ENCODE results near the gene SLC1A2.

Gene SLC1A2

DNA sequence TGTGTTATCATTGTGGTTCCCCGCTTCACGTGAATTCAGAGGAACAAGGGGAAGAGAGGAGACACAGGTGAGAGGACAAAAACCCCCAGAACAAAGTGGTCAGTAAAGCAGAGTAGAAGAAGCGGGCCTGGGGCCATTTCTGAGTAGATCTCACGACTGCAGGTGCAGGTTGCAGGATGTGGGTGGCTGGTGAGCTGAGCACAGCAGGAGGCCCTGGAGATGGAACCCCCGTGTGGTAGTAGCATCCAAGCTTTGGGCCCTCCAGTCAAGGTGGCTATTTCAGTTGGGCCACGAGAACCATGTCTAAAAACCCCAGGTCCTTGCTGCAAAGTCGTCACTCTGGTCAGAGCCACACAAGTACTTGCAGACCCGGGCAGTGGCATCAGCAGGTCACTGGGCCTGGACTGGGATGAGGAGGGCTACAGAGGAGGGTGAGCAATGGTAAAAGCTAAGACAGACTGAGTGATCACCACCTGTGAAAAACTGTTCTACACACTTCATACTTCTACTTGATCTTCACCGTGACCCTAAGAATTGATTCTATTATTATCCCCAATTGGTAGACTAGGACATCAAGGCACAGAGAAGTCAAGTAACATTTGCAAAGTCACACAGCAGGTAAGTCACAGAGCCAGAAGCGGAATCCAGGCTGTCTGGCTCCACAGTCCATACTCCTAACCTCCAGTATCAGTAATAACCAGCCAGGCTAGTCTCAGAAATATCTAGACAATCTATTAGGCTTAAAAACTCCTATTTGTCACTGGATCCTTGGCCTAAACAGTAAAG, 43.8 kb downstream of the SLC1A2 start:
- no peak for DNase-seq

DNA sequence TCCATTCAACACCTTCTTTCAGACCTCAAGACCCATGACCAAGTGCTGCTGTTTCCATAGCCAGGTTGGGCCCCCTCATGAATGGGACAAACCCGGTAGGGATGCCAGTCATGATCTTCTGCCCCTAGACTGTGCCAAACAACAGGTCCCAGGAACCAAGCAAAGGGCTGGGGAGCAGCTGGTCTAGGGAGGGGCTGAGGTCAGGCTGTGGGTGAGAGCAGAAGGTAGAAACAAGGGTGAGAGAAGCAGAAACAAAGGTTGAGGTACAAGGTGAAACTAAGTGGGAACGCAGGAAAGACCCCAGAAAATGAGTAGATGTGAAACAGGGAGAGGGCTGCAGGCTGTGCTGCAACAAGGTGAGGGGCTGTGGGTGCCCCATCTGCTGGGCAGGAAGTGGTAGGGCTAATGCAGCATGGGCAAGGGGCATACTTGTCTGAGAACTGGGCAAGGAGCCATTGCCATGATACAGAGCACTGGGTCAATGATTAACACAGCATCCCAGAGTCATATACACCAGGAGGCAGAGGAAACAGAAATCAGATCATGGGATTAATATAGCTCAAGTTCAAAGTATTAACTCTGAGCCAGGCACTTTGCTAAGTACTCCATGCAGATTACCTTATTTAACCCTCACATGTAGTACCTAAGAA, 45.9 kb downstream of the SLC1A2 start:
- DNase-seq: peak in 1 of 2 experiments; percentile 27

DNA sequence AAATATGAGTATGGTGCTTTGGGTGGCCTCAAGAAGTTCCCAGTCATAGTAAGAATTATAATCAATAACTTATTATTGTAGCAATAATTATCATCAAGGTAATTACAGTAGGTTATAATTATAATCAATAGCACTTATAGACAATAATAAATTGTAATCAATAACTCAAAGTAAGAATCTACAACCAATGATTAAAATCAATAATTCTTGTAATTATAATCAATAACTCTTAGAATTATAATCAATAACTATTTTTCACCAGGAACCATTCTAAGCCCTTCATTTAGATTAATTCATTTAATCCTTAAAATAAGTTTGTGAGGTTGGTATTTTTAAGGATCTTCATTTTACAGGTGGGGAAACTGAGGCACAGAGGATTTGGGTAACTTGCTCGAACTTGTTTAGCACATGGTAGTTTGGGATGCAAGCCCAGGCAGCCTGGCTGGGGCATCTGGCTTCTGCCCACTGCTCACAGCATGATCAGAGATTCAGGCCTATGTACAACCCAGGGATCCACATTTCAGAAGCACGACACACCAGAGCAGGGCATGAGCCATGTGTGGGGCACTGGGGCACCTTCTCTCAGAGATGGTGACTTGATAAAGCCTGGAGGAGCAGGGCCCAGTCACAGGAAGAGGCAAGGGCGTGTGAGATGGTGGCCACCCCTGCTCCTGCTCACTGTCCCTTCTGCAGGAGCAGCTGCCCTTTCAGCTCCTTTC, 46.6 kb downstream of the SLC1A2 start:
- peak in 1 of 2 experiments; percentile 36 for DNase-seq

DNA sequence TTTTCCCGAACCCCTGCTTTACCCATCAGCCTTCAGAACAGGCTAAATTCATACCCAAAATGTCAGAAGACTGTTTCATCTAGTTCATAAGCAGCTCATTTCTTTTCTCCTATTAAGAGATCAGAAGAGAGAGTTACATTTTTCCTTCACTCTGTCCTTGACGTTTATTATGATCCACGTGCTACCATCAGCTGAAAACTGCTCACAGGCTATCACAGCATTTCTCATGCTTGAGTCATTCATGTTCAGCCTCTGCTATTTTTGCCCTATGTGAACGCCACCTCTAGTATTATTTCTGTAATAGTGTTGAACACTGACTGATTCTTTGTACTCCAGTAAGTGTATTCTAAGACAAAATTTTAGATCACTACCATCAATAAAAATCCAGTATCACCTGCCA, 51.9 kb downstream of the SLC1A2 start:
- DNase-seq: no peak

DNA sequence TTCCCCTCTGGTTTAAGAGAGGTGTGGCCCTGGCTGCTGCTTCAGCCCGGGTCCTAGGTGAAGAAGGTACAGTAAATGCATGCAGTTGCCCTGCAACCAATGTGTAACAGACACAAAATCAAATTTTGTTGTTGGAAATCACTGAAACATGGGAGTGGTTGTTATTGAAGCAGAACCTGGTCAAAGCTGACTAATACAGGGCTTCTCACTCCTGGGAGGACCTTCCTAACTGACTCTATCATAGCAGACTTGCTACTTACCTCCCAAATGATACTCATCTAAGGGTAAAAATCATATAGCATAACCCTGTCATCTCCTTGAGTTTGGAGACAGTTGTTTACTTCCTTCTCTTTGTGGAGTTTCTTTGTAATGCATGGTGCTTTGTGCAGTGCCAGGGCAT, 52.6 kb downstream of the SLC1A2 start:
- DNase-seq: no peak

DNA sequence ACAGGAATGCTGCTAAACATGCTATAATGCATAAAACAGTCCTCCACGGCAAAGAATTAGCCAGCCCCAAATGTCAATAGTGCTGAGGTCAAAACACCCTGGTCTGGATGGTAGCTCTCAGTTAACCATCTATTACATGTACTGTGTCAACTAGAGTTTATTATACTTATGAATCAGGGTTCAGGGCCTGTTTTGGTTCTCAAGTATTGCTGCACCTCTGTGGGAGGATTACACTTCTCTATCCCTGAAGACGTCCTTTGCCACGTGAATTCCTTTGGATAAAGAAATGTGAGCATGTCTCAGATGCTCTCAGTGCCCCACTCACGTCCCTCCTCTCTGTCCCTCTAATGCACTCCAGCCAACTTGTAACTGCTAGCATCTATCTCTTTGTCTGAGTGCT, 53.4 kb downstream of the SLC1A2 start:
- no peak for DNase-seq

DNA sequence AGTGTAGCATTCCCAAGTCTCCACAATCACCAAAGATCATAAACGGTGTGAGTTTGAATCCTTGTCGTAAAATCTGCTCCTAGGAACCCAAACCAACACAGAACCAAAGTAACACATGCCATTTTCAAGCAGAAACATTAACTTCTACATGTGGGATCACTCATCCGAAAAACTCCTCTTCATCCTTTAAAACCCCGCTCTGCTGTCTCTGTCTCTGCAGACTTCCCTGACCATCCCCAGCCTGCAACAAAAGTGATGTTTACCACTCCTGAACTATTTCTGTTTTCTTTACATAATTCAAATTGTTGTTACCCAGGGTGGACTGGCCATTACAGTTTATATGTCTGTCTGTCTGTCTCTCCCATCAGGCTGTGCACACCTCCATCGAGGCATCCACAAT, 54.0 kb downstream of the SLC1A2 start:
- DNase-seq: no peak

DNA sequence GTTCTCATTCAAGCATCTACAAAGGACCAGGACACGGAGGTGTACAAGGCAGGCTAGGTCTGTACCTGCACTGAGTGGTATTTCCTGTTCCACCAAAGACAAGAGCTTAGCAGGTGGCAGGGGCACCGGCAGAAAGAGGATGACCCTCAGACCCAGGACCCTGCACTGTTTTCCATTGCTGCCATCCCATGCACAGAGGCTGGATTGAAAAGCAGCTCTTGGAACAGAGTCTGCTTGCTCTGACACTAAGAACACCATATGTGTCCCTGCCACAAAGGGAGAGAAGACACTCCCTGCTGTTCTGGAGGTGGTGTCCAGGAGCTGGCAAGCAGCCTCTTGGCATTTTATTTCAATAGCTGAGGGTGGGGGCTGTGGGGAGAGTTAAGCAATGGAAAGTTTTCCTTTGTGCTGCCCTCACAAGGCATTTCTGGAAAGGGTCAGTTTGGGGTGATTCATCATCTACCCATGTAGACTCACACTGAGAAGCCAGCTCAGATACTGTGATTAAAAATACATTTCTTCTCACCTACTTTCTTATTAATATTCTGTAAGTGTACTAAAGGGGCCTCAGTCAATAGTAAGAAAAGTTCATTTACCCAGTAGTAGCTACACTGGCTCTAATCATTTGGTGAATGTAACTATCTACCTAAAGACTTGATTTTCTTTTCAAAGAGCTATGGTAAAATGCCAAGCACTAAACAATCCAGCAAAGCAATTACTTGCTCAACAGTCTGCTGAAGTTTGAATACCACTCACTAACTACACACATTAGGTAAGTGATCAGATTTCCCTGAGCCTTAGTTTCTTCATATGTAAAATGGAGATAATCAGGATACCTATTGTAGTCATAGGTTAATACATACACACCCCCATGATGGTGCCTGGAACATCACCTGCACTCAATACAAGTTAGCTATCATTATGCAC, 55.2 kb downstream of the SLC1A2 start:
- peak; percentile 70 to 92 for DNase-seq

DNA sequence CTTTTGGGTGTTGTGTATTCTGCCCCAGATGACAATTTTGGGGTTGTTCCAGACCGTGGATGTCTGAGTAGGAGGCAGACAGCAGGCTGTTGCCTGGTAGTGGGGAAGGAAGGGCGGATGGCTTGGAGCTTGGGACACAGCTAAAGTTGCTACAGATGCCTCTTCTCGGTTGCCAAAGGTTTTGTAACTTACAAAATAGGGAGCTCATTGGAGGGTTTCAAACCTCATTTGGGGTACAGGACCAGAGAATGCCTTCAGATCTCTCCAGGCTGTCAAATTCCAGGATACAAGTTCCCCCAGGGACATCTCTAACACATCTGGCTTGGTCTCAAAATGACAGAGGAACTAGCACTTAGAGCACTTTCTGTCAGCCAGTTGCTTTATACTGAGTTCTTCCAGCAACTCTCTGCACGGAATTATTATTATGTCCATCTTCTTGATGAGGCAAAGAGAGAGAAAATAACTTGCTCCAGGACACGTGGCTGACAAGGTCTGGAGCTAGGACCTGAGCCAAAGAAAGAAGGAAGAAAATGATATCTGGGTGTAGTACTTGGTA, 56.0 kb downstream of the SLC1A2 start:
- peak in 1 of 2 experiments; percentile 43 for DNase-seq

DNA sequence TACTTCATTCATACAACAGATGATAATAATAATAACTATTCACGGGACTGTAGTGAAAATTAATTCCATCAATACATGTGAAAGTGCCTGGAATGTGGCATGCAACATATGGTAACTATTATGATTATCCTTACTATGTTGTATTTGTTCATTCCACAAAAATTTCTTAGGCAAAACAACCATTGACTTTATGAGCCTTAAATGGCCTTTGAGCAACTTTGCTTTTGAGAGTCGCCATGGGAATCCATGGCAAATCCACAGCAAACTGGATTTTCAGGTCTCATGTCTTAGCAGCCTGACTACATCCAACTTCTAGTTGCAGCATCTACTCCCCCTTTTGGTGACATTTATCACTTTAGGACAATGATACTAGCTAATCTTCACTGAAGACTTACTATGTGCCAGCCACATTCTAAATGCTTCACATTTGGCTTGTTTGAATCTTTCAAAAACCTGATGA, 56.8 kb downstream of the SLC1A2 start:
- DNase-seq: no peak

DNA sequence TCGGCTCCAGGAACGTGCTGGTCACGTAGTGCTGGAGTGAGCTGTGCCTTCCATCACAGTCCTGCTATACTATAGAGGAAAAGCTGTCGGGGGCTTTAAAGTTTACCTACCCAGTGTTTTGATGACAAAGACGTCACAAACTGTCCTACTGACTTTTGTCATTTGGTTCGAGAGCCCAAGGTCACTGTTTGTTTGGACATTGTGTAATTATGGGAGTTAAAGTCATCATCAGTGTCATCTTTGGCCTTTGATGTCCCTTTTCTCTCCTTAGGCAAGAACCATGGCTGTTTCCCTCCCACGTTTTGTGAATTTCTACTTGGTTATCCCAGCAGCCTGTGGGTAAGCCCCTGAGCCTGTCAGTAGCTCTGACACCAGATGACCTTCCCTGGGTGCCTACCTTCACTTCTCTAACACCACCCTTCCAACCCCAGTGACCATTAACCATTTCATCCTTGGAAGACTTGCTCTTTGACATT, 59.3 kb downstream of the SLC1A2 start:
- DNase-seq: no peak

DNA sequence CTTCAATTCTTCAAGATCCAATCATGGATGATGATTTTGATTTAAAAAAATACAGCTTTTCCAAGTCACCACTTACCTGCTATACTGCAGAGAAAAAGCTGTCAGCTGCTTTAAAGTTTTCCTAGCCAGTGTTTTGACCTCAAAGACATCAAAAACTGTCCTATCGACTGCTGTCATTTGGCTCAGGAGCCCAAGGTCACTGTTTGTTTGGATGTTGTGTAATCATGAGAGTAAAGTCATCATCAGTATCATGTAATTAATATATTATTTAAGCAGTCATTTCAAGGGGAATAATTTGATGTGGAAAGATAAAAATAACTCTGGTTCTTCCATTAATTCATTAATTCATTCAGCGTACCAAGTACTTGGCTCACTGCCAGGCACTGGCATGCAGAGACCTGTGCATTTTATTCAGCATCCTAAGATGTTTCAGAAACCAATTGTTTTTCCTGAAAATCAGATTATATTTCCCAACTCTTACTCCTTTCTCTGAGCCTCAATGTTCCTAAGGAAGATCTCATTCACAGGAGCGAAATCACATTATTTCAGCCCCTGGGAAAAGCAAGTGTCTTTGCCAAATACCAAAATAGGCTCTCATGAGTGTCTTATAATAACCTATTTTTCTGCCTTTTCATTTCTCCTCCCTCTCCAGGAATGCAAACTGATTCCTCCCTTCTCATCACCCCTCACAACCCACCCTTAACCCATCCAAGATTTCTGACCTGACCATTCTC, 59.9 kb downstream of the SLC1A2 start:
- DNase-seq: peak in 1 of 2 experiments; percentile 46

DNA sequence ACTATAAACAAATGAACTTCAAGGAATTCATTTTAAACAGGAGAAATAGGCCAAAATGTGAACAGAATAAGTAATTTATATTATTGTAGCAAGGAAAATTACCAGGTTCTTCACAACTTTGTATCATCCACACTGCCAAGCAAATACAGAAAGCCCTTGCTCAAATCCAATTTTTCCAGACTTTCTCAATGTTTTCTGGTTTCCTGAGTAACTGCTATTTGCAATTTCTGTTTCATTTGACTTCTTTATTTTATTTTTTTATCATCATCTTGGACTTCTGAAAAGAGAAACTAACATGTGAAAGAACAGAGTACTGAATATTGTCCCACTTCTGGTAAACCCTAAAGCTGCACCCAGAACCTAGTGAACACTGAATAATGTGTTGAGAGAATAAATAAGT, 61.0 kb downstream of the SLC1A2 start:
- no peak for DNase-seq

DNA sequence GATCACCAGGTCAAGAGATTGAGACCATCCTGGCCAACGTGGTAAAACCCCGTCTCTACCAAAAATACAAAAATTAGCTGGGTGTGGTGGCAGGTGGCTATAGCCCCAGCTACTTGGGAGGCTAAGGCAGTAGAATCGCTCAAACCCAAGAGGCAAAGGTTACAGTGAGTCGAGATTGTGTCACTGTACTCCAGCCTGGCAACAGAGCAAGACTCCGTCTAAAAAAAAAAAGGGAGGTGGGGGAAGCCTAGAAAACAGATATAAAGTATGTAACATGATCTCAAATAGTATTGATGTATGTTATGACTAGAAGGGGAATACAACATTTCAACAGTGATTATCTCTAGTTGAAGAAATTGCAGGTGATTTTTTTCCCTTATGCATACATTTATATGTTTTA, 61.4 kb downstream of the SLC1A2 start:
- DNase-seq: no peak

DNA sequence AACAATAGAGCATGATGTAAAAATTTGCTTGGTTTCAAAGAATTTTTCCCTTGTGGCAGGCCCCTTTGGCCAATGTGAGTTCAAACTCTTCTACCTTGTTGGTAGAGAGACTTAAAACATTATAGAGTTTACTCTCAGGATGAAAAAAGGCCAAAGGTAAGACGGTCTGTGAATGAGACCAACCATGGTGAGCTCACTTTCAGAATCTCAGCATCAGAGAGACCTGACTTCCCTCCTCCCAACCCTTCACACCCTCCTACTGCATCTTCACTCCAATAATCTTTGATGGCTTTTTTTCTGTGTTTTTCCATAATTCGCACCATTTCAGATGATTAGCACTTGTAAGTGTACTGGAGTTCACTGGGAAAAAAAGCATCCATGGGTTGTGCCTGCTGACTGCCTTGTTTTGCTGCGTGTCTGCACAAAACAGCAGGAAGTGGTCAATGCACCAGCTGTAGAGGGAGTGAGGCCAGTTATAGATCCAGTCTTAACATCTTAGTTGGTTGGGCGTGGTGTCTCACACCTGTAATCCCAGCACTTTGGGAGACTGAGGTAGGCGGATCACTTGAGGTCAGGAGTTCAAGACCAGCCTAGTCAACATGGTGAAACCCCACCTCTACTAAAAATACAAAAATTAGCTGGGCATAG, 64.1 kb downstream of the SLC1A2 start:
- no peak for DNase-seq

DNA sequence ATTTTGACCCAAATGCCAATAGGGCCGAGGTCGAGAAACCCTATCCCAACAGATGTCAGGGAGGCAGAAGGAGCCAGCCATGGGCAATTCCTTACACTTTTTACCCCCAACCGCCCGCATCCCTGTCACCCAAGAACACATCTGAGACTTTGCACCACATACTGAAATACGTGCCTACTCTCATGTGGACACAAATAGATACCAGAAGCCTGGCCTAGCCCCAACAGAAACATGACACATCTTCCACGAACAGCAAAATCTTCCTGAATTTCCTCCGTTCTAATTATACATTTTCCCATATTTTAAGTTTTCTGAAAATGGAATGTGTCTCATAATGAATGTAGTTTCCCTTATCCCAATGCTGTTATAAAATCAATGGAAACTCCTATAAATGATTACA, 64.7 kb downstream of the SLC1A2 start:
- no peak for DNase-seq

DNA sequence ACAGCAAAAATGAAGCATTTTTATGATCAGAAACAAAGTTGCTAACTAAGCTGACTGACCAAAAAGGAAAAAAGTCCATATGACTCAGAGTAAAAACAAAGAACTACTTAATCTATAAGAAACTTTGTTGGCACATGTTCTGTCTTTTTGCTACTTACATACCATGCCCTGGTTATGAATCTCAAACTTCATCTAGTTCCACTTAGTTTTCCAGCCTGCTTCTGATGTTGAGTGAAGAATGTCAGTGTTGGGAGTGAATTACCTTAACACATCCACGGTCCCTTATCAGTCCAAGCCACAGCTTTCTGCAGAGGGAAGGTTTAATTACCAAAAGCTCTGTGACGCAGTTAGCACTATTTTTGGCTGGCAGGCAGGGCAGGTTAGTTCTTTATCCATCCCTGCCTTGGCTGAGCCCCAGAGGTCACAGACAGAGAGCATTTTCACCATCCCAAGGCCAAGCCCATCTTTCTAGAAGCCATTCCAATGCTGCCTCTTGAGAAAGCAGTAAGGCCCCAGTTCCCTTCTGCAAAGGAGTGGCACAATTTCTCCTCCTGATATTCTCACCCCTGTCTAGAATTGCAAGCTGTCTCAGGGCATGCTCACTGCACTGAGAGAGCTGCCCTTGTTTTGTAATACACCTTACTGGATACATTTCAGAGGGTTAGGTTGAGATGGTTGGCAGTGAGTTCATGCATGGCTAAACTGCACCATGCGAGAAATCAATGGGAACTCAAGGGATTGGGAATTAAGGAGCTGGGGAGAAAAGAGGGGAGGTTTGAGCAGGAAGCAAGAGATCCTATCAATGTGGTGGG, 67.1 kb downstream of the SLC1A2 start:
- no peak for DNase-seq

DNA sequence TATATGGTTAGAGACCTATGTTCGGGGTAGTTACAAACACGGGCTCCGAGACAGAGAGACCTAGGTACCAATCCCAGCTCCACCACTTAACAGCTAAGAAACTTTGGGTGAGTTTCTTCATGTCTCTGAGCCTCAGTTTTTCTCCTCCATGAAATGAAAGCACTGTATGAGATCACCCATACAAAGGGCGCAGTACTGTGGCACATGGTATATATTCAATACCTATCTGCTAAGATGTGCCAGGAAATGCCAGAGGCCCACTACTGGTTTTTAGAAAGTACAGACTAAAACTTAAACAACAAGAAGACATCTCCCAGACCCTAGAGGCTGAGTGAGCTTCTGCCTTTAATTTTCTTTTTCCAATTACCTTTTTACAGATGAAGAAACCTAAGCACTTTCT, 69.5 kb downstream of the SLC1A2 start:
- DNase-seq: no peak

DNA sequence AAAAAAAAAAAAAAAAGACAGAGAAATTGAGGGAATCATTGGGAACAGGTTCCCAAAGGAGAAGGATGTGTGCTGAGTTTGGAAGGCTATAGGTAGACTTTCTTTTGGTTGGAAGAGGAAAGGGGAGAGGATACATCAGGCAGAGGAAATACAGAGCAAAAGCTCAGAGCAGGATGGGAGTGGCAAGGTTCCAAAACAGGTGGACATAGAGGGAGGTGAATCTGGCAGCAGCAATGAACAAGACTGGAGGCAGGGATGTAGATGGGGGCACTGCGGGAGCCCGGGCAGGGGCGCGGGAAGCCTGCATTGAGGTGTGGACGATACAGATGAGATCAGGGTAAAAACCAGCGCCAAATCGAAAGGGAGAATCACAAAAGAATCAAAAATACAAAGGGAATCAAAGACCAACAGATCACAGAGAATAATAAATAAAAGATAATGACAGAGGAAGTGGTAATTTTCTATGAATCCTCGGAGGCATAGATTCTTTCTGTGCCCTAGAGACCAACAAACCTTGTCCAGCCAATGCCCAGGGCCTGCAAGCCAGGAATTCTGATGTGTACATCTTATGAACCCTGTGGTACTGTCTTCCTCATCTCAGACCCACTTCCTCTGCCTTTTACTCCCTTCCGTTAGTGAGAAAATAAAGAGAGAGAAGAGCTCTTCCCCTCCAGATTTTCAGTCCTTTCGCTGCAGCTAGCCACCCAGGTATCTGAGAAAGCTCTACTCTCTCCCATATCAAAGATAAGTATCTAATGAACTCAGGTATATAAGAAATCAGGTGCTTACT, 70.3 kb downstream of the SLC1A2 start:
- DNase-seq: no peak

Measured in NCI-H446 (cell line).